Measurements from ENCODE around the gene ALX4. TPM values are rescaled to one million over a fixed set of nuclear protein-coding genes. Genes with fewer than 3 reads are reported as not detected.

The ALX4 gene
- total and polyA plus RNA-seq, 2 of the 8 experiments (the other 6 are each of a cell fraction or from before 2014, with no cell fraction given): not detected

GRCh38 chr11:44338026-44338425 is 28.1 kb upstream of the ALX4 start:
- H3K4me3 ChIP-seq (ENCODE audit: extremely low read depth in 1 of 4, insufficient read depth in 2 of 4, low read depth in 3 of 4, low read length in 4 of 4): no peak overlapping the region
- no peak overlapping the region for H2AFZ ChIP-seq (ENCODE audit: low read length)
- no peak overlapping the region; a peak in 1 of 7 replicates for H3K9ac ChIP-seq (replicated peaks in 1 of 4; ENCODE audit: extremely low read depth in 1 of 4, low read depth in 3 of 4, low read length in 3 of 4)
- H3K23me2 ChIP-seq (ENCODE audit: low read depth, low read length): no peaks in the 10 kb centered on the region; the same call in 1 of the 2 replicates
- H3K4me1 ChIP-seq (replicated peaks in 1 of 4; ENCODE audit: control insufficient read depth in 3 of 4, insufficient read depth in 4 of 4, low read length in 3 of 4): peaks cover 3 to 7% (median 5%) of the 10 kb centered on the region in 4 experiments; a peak in 6 of 7 replicates
- no peak overlapping the region for H2BK15ac ChIP-seq (ENCODE audit: low read length)
- H2BK120ac ChIP-seq (replicated peaks; ENCODE audit: low read depth, low read length): no peak overlapping the region
- H4K20me1 ChIP-seq (replicated peaks in 1 of 2; ENCODE audit: control insufficient read depth in 1 of 2, insufficient read depth in 2 of 2, low read length in 2 of 2): no peaks in the 10 kb centered on the region
- ChIA-PET CTCF (ENCODE audit: partially characterized antibody) (no interaction called here), POLR2A (ENCODE audit: partially characterized antibody) (interaction anchor here (1.0 kb wide), 1 partner anchor 19 kb away, joined by 4 read pairs; no protein-coding TSS in a partner anchor)
- no peak overlapping the region for H4K91ac ChIP-seq (replicated peaks; ENCODE audit: insufficient read length, low read length)
- no peak overlapping the region for H2BK12ac ChIP-seq (ENCODE audit: low read depth, low read length)
- H2AK5ac ChIP-seq (ENCODE audit: low read depth, low read length): no peak overlapping the region
- no peak overlapping the region for H3K18ac ChIP-seq (ENCODE audit: extremely low read depth, low read length)
- H3K79me2 ChIP-seq (ENCODE audit: control insufficient read depth in 1 of 2, insufficient read depth in 2 of 2, low read length in 2 of 2): no peaks in the 10 kb centered on the region
- H3K27ac ChIP-seq (ENCODE audit: low read depth, low read length): no peak overlapping the region
- TF ChIP-seq SP1 (IDR thresholded peaks at IDR 0.05; ENCODE audit: low read depth, low read length): no peak
- no peak for TF ChIP-seq ATF2 (IDR thresholded peaks at IDR 0.05; ENCODE audit: low read length)
- TF ChIP-seq RFX5 (IDR thresholded peaks at IDR 0.05; ENCODE audit: borderline replicate concordance, low read depth, low read length): no peak
- TF ChIP-seq GABPA (IDR thresholded peaks at IDR 0.05; ENCODE audit: borderline replicate concordance, insufficient read depth, low read length): no peak
- TF ChIP-seq TEAD4 (IDR thresholded peaks at IDR 0.05; ENCODE audit: low read depth, low read length): no peak
- TF ChIP-seq CBX5 (IDR thresholded peaks at IDR 0.05; ENCODE audit: low read depth, low read length): no peak
- TF ChIP-seq BACH1 (IDR thresholded peaks at IDR 0.05; ENCODE audit: low read length): no peak
- TF ChIP-seq RXRA (IDR thresholded peaks at IDR 0.05; ENCODE audit: insufficient read depth, low read depth, low read length): no peak
- no peak for TF ChIP-seq TCF12 (IDR thresholded peaks at IDR 0.05; ENCODE audit: low read depth, low read length)
- no peak for TF ChIP-seq POLR2A (IDR thresholded peaks at IDR 0.05; ENCODE audit: control extremely low read depth in 1 of 2, low read depth in 2 of 2, low read length in 2 of 2)
- TF ChIP-seq KDM4A (IDR thresholded peaks at IDR 0.05; ENCODE audit: low read depth, low read length, severe bottlenecking): no peak
- no peak for TF ChIP-seq MAX (IDR thresholded peaks at IDR 0.05)
- TF ChIP-seq HDAC6 (IDR thresholded peaks at IDR 0.05; ENCODE audit: low read depth, low read length): no peak
- TF ChIP-seq CREB1 (IDR thresholded peaks at IDR 0.05): no peak
- H4K5ac ChIP-seq (ENCODE audit: insufficient read length, low read depth, low read length): no peak overlapping the region
- DNase-seq (ENCODE audit: low read depth in 1 of 2, low spot score in 2 of 2): no peak
- no peak overlapping the region for H2BK5ac ChIP-seq (ENCODE audit: low read depth, low read length)
- no peaks in the 10 kb centered on the region for H3K9me3 ChIP-seq (ENCODE audit: insufficient read depth in 2 of 2, low read depth in 1 of 2, low read length in 1 of 2)
- no peak overlapping the region for H3K23ac ChIP-seq (ENCODE audit: insufficient read length)
- no peak overlapping the region for H2BK20ac ChIP-seq (ENCODE audit: low read length)
- WGBS, 2 experiments (ENCODE audit: extremely low coverage in 1 of 2, insufficient coverage in 1 of 2, insufficient read length in 1 of 2, insufficient replicate concordance in 2 of 2, low coverage in 1 of 2, low lambda C conversion rate in 2 of 2, missing lambda C conversion rate in 1 of 2): 61% methylated on average over 11 of the region's 11 CpGs; no CpG with 5 or more reads in 1 of the 2 experiments
- H4K8ac ChIP-seq (ENCODE audit: extremely low read depth, insufficient read depth, low read length): no peak overlapping the region
- no peaks in the 10 kb centered on the region for H3K79me1 ChIP-seq (ENCODE audit: low read depth, low read length)
- no peak overlapping the region for H3K4me2 ChIP-seq (ENCODE audit: insufficient read depth in 1 of 2, low read depth in 2 of 2, low read length in 2 of 2)
- no peak for FAIRE-seq
- no peak overlapping the region for H3K14ac ChIP-seq (ENCODE audit: insufficient read length)
- H3K27me3 ChIP-seq (replicated peaks in 1 of 4; ENCODE audit: control insufficient read depth in 3 of 4, extremely low read depth in 1 of 4, insufficient read depth in 3 of 4, low read length in 3 of 4): peaks cover 7 to 52% (median 42%) of the 10 kb centered on the region in 4 experiments
- H3K4ac ChIP-seq (replicated peaks; ENCODE audit: insufficient read length, low read depth, low read length): no peak overlapping the region
- H3K56ac ChIP-seq (replicated peaks; ENCODE audit: insufficient read length, low read depth, low read length): no peak overlapping the region
- H3K36me3 ChIP-seq (ENCODE audit: control insufficient read depth in 2 of 4, insufficient read depth in 4 of 4, low read length in 3 of 4): no peaks in the 10 kb centered on the region
